ENCODE results near the gene FOLH1.
"Not testable (repeated sequence)": the region's sequence is repeated elsewhere in the genome, so short reads cannot be mapped to it uniquely, and the experiment has no call there.

FOLH1 gene

GRCh38 chr11:49175378-49175777, 33.0 kb downstream of the FOLH1 start:
- not testable (repeated sequence) for DNase-seq

- DNase-seq: not testable (repeated sequence)
Measured at GRCh38 chr11:49174691-49175366, 33.6 kb downstream of the FOLH1 start.

GRCh38 chr11:49171613-49172012, 36.8 kb downstream of the FOLH1 start:
- DNase-seq: not testable (repeated sequence)

- not testable (repeated sequence) for DNase-seq
Measured at GRCh38 chr11:49169579-49169978, 38.8 kb downstream of the FOLH1 start.

- not testable (repeated sequence) for DNase-seq
Measured at GRCh38 chr11:49168992-49169391, 39.4 kb downstream of the FOLH1 start.

- DNase-seq: no peak
Measured at GRCh38 chr11:49151211-49151610, 57.2 kb downstream of the FOLH1 start.

GRCh38 chr11:49102356-49102755, 106.0 kb downstream of the FOLH1 start:
- DNase-seq: not testable (repeated sequence)
